8988T (cell line): ENCODE data around the gene NIPAL3.
"Not testable (repeated sequence)": the region's sequence is repeated elsewhere in the genome, so short reads cannot be mapped to it uniquely, and the experiment has no call there.

Experiments
- DNase-seq: peaks from one replicate; pipeline ENCODE4 v3.0.0; 2011

NIPAL3 gene

DNA sequence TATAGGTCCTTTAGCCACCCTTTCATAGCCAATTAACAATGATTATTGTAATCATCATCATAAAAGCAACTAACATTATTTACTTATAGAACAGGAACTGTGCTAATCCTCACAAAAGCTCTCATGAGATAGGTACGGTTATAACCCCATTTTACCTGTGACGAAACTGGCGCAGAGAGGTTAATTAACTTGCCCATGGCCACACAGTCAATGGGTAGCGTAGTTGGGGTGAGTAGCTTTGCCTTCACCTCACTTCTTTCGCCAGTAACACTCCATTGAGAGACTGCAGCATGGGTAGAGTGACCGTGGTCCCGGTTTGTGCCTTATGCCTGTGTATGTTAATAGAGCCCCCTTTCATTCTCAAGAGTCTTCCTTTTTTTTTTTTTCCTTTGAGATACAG is 10.3 kb downstream of the NIPAL3 start:
- no peak for DNase-seq

DNA sequence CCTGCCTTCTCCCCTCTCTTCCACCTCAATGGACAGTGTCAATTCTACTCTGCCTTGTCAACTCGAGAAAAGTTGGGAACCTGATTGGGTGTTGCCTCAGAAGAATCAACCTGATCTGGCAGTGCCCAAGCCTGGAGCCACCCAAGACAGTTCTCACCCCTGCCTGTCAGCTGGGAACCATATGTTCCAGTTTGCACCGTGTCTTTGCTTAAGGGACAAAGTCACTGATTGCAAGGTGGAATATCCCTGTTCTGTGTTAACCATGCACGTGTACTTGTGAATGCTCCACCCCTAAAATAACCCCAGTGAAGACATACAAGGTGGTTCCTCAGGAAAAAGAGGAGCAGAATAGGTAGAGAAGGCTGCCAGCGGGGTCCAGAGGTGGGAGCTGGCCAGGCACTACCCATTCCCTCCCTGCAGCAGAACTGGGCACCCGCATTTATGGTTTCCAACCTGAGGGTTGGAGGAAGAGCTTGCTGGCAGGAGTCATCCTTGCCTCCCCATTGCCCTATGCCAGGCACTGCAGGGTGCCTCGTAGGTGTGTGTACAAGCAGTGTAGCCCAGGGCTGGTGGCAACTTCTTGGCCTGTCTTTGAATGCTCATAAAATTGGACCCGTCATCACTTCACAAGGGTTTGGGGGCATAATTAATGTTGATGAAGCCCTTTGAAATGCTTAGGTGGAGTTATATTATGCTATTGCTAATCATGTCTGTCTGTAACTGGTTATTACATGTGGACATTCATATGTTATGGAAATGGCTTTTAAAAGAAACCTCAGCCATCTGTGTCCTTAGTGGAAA is 11.3 kb downstream of the NIPAL3 start:
- DNase-seq, result no peak

DNA sequence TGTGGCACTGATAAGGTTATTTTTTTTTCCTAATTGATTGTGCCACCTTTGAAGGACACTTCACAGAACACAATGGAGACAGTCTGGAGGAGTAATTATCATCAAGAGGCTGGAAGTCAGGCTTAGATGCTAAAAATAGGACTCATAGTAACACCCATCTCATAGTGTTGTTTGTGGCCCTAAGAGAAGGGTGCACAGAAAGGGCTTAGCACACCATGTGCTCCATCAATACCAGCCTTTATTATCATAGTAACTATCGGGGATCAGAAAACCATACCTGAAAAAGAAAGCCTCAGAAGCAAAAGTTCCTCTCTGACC is 11.9 kb downstream of the NIPAL3 start:
- DNase-seq, result no peak

DNA sequence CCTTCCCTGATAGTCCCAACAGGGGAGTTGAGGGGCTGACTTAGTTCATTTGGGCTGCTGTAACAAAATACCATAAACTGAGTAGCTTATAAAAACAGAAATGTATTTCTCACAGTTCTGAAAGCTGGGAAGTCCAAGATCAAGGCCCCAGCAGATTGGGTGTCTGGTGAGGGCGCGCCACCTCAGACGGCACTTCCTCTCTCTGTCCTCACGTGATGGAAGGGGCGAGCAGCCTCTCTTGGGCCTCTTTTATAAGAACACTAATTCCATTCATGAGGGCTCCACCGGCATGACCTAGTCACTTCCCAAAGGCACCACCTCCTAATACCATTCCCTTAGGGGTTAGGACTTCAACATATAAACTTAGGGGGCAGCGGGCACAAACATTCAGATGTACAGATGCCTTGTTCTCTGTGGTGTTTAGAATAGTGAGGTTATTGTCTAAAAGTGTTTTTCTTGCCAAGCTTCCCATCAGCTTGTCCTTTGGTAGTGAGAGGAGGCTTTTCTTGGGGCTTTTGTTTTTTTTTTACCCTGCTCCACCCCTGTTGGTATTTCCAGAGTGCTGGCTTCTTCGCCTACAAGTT is 20.3 kb downstream of the NIPAL3 start:
- no peak for DNase-seq

GRCh38 chr1:24437631-24438396 is 22.2 kb downstream of the NIPAL3 start:
- no peak for DNase-seq

GRCh38 chr1:24438423-24438901 is 22.9 kb downstream of the NIPAL3 start:
- DNase-seq, result no peak

GRCh38 chr1:24440436-24440835 is 24.8 kb downstream of the NIPAL3 start:
- DNase-seq, result no peak

DNA sequence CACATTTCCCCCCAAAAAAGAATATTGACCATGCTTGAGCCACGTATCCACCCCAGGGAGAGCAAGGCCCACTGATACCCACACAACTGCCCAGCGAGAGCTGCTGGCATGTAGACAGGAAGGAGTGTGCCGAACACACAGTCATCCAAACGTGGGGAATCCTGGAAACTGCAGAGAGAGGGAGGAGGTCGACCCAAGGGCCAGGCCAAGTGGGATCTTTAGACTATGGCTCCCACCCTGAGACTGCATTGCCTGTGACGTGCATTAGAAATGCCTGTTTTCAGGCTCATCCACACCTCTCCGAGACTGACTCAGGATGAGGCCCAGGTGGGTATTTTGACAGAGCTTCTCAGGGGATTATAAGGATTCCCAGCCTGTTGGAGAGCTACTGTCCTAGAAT is 25.9 kb downstream of the NIPAL3 start:
- no peak for DNase-seq

DNA sequence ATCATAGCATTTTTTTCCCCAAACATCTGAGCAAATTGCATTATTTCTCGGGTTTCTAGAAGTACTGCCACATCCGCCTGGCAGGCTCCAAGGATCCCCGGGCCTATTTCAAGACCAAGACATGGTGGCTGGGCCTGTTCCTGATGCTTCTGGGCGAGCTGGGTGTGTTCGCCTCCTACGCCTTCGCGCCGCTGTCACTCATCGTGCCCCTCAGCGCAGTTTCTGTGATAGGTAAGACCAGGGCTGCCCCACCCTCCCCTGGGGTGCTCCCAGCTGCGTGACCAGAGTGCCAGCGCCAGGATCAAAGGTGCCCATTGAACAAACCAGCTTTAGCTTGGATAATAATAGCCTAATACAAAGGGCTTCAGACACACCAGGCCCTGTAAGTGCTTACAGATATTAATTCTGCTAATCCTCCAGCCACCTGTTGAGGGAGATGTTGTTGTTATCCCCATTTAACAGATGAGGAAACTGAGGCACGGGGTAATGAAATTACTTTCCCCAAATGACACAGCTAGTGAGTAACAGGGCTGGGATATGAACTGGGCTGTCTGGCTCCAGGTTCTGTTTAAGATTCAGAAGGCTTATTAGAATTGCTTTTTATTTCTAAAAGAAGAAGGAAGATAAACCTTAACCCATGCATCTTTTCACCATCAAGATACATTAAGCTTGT is 26.5 kb downstream of the NIPAL3 start:
- DNase-seq, result no peak

DNA sequence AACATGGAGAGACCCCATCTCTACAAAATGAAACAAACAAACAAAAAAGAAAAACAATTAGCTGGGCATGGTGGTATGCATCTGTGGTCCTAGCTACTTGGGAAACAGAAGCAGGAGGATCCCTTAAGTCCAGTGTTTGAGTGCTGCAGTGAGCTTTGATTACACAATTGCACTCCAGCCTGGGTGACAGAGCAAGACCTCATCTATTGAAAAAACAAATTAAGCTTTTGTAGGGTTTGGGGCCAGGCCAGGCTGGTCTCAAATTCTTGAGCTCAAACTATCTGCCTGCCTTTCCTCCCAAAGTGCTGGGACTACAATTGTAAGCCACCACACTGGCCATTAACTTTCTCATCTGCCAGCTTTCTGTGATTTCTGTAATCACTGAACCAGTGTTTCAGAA is 27.2 kb downstream of the NIPAL3 start:
- no peak for DNase-seq

GRCh38 chr1:24443241-24443656 is 27.6 kb downstream of the NIPAL3 start:
- DNase-seq, result no peak

- DNase-seq, result not testable (repeated sequence)
Measured at GRCh38 chr1:24446446-24446845, 30.8 kb downstream of the NIPAL3 start.

- DNase-seq, result no peak
Measured at GRCh38 chr1:24450316-24450715, 34.7 kb downstream of the NIPAL3 start.

- DNase-seq, result no peak
Measured at GRCh38 chr1:24450857-24451397, 35.3 kb downstream of the NIPAL3 start.

DNA sequence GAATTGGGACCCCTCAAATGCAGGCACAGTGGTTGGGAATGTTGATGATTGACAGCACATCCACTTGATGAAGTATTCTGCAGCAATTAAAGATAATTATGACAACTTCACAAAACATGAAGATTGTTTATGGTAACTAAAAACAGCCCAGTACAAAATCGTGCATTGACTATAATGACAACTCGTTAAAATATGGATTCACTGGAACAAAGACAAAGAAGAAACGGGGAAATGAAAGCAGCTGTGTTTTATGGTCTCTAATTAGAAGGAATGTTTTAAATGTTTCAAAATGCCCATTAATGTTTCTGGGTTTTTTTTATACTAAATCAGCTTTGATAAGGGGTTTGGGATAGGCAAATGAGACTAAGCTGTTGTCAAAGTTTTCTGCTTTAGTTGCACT is 36.1 kb downstream of the NIPAL3 start:
- no peak for DNase-seq

- DNase-seq, result no peak
Measured at GRCh38 chr1:24452922-24453485, 37.4 kb downstream of the NIPAL3 start.

DNA sequence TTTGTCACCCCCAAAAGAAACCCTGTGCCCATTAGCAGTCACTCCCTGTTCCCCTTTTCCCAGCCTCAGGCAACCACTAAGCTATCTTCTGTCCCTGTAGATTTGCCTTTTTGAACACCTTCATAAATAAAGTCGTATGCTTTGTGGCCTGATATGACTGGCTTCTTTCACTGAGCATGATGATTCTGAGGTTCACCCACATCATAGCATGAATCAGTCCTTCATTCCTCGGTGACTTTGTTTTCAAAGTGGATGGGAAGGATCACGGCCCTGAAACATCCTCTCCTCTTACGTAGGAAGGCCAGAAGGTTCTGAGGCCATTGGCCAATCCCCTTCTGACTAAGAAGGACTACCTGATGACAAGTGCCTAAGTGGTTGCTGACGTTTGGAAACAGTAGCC is 39.1 kb downstream of the NIPAL3 start:
- DNase-seq, result no peak

- no peak for DNase-seq
Measured at GRCh38 chr1:24455272-24455671, 39.7 kb downstream of the NIPAL3 start.

GRCh38 chr1:24457866-24458265 is 42.3 kb downstream of the NIPAL3 start:
- no peak for DNase-seq

DNA sequence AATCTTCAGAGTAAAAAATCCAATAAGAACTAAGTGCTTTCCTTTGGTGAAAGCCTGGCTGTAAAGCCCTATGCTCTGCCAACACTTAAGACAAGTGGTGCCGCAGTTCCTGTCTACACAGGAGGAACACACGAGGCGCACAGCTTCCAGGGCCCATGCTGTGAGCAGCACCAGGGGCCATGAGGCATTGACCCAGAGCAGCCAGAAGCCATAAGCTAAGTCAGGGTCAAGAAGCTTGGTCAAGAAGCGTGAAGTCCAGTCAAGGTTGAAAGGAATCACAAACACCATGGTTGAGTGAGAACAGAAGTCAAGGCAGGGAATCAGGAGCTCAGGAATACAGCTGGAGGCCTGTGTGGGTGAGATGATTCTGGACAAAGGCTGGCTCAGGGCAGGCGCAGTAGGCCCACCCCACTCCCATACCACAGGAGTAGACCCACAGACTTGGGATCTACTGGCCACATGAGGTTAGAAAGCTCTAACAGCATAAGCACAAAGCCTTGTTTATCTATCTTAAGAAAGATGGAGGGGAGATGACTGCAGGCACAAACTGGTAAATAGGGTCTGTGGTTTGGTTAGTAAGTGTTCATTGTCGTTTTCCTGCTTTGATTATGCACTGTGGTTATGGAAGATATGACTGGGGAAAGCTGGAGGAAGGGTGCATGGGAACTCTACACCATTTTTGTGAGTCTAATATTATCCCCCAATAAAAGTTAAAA is 44.1 kb downstream of the NIPAL3 start:
- DNase-seq, result no peak

GRCh38 chr1:24462128-24462527 is 46.5 kb downstream of the NIPAL3 start:
- DNase-seq, result not testable (repeated sequence)
